ENCODE results near the gene MTHFD1L.
"Not testable (repeated sequence)": the region's sequence is repeated elsewhere in the genome, so short reads cannot be mapped to it uniquely, and the experiment has no call there.

MTHFD1L gene

DNA sequence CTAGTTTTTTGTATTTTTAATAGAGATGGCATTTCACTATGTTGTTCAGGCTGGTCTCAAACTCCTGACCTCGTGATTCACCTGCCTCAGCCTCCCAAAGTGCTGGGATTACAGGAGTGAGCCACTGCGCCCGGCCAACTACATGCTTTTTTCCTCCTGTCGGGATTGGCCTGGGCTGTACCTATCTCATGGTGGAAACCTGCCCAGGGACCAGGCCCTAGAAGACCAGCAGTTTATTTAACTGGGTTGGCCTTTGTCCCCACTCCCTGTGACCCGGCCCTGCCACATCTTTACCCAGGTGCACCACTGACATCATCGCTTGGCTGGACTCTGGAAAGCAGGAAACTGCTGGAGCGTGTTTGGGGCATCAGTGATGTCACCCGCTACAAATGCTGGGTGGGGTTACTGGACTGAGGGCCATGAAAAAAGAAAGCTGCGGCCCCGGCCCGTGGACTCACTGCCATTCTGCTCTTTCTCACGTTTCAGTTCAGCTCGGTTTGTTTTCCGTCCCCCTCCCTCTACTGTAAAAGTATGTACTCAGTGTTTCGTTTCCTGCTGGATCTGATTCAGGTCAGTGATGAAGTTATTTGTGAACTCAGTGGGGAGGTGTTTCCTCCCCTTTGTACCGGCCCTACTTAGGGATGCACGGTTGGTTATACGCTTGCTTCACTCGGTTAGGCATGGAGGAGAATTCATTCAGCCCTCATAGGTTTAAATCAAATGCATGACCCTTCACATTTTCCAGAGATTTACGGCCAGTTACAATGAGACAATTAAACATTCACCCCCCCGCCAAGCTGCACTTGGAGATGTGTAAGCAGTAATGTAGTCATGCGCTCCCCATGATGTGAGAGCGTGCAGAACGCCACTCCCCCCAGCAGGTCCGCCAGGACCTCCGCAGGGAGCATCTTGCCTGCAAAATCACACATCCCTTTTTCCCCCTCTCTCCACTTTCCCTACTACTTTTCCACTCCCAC lies 179.3 kb downstream of the MTHFD1L start:
- DNase-seq, result no peak

DNA sequence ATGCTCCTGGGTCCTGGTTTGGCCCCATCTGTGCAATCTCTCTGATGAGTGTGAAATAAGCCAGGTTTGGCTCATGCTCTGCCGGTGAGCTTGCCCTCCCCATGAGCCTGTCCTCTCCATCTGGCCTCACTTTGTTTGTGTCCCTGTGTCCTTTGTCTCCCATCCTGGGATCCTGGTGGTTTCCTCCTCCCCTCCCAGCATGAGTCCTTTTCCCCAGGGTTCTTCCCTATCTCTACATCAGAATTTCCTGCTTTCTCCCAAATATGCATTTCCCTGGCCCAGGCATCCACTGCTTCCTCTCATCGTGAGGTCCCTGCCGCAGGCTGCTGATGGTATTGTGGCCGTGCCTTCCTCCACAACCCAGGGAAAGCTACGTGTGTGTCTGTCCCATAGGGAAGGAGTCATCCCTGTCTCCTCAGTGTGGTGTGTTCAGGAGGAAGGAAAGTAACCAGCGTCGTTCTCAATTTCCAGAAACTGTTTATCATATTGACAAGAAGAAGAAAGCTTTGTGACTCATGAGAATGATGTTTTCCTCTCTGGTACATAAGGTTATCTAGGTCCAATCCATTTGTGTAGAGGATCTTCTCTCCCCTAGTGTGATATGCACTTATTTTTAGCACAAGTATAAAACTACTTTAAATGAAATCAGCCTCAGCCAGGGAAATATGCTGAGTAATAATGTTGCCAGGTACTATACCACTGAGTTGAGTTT lies 180.2 kb downstream of the MTHFD1L start:
- not testable (repeated sequence) for DNase-seq

DNA sequence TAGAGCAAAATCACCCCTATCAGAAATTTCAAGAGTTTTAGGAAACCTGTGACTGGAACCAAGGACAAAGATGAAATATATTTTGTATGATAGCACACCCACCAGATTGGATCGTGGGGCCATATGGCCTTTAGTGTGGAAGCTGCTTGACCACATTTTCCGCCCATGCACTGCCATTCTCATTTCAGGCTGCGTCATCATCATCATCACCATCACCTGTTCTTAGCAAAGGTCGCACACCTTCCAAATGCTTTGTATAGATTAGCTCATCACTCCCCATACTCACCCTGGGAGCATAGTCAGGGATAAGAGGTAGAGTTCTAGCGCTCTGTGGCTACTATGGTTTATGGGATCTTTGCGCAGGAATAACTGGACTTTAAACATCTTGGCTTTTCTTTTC lies 185.7 kb downstream of the MTHFD1L start:
- no peak for DNase-seq

GRCh38 chr6:151052021-151052646 lies 186.6 kb downstream of the MTHFD1L start:
- no peak for DNase-seq

GRCh38 chr6:151054306-151054705 lies 188.8 kb downstream of the MTHFD1L start:
- DNase-seq, result no peak

- no peak for DNase-seq
Measured at GRCh38 chr6:151056230-151056907, 190.9 kb downstream of the MTHFD1L start.

DNA sequence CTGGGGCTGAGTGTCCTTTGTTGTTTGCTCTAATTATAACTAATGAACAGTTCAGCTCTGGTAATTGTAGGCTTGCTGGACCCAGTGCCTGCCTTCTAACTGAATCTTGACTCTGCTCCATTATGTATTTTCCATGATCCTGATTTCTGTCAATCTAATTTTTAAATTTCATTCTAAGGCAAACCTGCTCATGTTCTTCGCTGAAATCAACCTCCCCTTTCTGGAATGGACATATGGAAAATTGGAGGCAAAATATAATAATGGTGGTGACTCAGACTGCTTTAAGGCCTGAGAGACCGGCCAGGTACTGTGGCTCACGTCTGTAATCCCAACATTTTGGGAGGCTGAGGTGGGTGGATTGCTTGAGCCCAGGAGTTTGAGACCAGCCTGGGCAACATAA lies 191.6 kb downstream of the MTHFD1L start:
- no peak for DNase-seq

GRCh38 chr6:151058021-151058733 lies 192.7 kb downstream of the MTHFD1L start:
- no peak for DNase-seq

DNA sequence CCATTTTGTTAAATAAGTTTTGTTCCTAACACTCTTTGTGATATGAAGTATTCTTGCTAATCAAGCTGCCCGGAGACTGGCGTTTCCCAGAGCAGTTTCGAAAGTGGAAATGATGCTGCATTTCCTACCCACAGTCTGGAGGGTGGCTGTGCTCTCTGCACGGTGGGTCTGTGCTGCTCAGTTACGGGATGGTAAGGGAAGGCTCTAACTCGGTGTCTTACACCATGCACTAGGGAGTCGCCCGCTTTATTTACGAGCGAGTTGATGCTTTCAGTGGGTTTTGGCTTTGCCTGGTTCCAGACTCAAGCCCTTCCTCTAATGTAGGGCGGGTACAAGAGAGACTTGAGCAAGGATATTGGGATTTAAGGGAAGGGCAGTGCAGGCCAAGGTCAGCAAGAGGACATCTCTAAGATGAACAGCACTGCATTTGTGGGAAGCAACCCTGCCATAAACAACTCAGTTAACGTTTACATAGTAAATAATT lies 194.2 kb downstream of the MTHFD1L start:
- DNase-seq, result no peak

- DNase-seq, result no peak
Measured at GRCh38 chr6:151060096-151060765, 194.7 kb downstream of the MTHFD1L start.

GRCh38 chr6:151060766-151061531 lies 195.4 kb downstream of the MTHFD1L start:
- DNase-seq, result no peak

DNA sequence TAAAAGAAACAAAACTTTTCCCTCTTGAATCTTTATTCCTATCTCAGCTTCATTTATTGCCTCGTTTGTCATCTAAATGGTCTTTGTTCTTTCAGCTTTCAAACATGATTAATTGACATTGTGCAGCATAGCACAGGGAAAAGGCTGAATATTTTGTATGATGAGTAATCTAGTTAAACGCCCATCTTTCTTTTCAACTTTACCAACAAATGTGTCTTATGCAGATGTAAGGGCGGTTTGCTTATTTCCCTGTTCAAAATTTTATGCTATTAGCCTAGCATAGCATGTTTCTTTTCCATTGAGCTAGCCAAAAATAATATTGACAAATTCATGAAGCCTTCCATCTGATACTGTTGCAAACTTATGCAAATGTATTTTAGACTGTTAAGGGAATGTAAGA lies 197.8 kb downstream of the MTHFD1L start:
- no peak for DNase-seq

DNA sequence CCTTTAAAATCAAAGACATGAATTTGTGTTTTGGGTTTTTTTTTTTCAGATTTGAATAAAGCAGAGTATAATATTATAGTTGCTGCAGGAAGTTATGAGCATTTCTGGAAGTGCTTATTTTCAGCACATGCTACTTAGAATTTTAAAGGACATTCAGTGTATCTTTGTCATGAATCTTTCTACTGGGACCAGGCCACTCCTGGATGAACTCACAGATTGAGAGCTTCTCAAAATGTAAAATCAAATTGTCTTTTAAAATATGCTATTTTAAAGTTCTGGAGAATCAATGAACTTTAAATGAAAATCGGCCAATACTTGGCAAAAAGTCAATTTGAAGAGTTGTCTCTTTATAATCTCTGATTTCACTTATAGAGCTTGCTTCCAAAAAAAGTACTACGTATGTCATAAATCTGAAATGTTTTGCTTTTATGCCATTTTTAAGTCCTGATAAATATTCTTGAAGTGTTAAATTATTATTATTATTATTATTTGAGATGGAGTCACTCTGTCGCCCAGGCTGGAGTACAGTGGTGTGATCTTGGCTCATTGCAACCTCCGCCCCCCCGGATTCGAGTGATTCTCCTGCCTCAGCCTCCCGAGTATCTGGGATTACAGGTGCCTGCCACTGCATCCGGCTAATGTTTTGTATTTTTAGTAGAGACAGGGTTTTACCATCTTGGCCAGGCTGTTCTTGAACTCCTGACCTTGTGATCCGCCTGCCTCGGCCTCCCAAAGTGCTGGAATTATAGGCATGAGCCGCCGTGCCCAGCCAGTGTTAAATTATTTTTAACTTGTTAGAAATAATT lies 198.5 kb downstream of the MTHFD1L start:
- DNase-seq, result no peak

GRCh38 chr6:151065027-151065815 lies 199.7 kb downstream of the MTHFD1L start:
- no peak for DNase-seq

DNA sequence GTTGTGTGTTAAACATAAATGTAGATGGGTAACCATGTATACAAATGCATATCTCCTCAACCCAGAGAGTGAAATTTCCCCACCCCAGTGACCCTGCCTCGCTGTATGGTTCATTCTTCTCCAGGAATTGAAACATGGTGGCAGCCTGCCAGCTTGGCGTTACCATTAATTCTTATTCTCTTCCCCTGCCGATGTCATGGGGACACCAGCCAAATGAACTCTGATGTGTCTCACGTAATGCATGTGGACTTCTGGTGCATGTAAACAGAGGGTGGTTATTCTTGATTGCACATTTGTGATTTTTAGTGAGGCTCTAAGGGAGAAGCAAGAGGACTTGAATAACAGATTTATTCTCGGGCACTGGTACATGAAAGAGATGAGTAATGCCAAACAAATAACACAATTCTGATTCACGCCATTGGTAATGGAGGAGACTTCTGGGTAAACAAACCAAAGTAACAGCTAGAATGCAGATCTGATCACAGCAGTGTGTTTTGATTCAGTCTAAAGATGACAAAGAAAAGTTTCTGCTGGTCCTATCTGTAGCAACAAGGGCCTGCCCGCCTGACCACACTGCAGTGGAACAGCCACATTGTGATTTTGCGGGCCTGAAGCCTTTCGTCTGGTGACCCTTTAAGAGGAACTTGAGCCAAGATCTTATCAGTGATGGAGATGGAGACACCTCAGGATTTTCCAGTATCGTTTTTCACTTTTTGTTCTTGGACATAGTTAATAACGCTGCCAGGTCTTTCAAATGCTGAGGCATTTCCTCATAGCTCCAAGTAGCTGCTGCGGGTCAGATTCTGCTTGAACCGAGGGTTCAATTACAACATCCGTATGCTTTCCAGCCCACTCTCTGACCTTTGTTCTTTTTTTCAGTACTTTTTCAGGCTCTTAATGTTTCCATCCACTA lies 202.4 kb downstream of the MTHFD1L start:
- no peak for DNase-seq

- no peak for DNase-seq
Measured at GRCh38 chr6:151068761-151069312, 203.3 kb downstream of the MTHFD1L start.

DNA sequence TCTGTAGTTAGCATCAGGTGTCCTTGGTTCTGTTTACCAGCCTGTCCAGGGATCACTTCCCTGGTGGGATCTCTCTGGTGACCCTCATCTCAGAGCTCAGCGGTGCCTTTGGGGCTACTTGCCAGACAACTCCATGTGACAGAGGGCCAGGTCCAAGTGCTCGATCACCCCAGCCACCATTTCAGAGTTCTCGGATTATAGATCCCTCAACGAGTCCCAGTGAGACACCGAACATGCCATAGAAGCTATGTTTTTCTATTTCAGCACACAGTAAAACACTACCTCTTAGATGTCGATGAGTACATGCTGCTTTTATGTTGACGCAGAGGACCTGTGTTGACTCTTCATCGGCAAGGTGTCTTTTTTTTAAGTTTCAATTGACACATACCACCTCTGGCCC lies 204.1 kb downstream of the MTHFD1L start:
- DNase-seq, result no peak
